Body of pancreas (tissue), 4 donors: ENCODE data around the gene XPR1. TPM values are rescaled to one million over a fixed set of nuclear protein-coding genes. Genes with fewer than 3 reads are reported as not detected.

Experiments used
- ATAC-seq: fragments of 150-250 bp; one replicate; pipeline ENCODE4 v1.9.1; 2016
- DNase-seq, 4 donors: peaks; one replicate each; pipeline ENCODE4 v3.0.0-alpha.2; 2019
- H3K27ac ChIP-seq, 4 donors: fragments of 200-600 bp; sonication (generic); 1 replicate in 3 of 4; 2 replicates in 1 of 4; pipeline versions ENCODE4 v1.5.1 to v1.6.1; 2016 to 2019; ENCODE audit warnings: mild to moderate bottlenecking in 1 of 4, mixed read lengths in 1 of 4, moderate library complexity in 1 of 4
- H3K27me3 ChIP-seq, 2 donors: fragments of 200-600 bp; sonication (generic); one replicate each; pipeline ENCODE4 v1.6.0; 2016; ENCODE audit warnings: mild to moderate bottlenecking in 1 of 2
- H3K36me3 ChIP-seq, 2 donors: fragments of 200-600 bp; sonication (generic); replicated peaks in 1 of 2; 2 replicates each; pipeline ENCODE4 v1.5.1; 2016; ENCODE audit warnings: low read depth in 2 of 2; ENCODE audit not compliant: insufficient read depth in 1 of 2
- H3K4me1 ChIP-seq: fragments of 200-600 bp; sonication (generic); one replicate; pipeline ENCODE4 v1.6.0; 2016
- H3K4me3 ChIP-seq, 2 donors: fragments of 200-600 bp; sonication (generic); 1 replicate in 1 of 2; 2 replicates in 1 of 2; pipeline ENCODE4 v1.5.1; 2016 to 2019
- H3K9me3 ChIP-seq, 3 donors: fragments of 200-600 bp; sonication (generic); 1 replicate in 2 of 3; 2 replicates in 1 of 3; pipeline ENCODE4 v1.5.1; 2016
- CTCF ChIP-seq, 7 experiments: fragments of 450-650 bp in 4 of 7; fragments of 200-600 bp in 3 of 7; sonication (generic) in 3 of 7; IDR thresholded peaks; one replicate each; pipeline ENCODE4 v1.5.1; 2016 to 2019; ENCODE audit warnings: antibody characterized with exemption in 7 of 7
- POLR2A ChIP-seq, 3 donors: fragments of 450-650 bp; IDR thresholded peaks; one replicate each; pipeline ENCODE4 v1.6.1; 2016; ENCODE audit warnings: antibody characterized with exemption in 3 of 3, mild to moderate bottlenecking in 2 of 3
- WGBS, 2 donors: methylation state at CpG; one replicate each; pipeline ENCODE4 v1.1.5; 2017; 5-methylcytosine and 5-hydroxymethylcytosine counted together
- intact Hi-C: fragments of 100-400 bp; cut with DNase I; formaldehyde crosslinking; loops from one replicate; pipeline ENCODE4 v1.15.1; 2023
- total RNA-seq, 2 donors: library from RNA; depleted of rRNA; stranded (reverse); fragments of >200 nt; gene quantifications; one replicate each; pipeline ENCODE4 v1.1.0, GENCODE V29; 2016

The XPR1 gene
- total RNA-seq, 2 donors from 2014 or later, result 11.5 to 13.0 TPM

DNA sequence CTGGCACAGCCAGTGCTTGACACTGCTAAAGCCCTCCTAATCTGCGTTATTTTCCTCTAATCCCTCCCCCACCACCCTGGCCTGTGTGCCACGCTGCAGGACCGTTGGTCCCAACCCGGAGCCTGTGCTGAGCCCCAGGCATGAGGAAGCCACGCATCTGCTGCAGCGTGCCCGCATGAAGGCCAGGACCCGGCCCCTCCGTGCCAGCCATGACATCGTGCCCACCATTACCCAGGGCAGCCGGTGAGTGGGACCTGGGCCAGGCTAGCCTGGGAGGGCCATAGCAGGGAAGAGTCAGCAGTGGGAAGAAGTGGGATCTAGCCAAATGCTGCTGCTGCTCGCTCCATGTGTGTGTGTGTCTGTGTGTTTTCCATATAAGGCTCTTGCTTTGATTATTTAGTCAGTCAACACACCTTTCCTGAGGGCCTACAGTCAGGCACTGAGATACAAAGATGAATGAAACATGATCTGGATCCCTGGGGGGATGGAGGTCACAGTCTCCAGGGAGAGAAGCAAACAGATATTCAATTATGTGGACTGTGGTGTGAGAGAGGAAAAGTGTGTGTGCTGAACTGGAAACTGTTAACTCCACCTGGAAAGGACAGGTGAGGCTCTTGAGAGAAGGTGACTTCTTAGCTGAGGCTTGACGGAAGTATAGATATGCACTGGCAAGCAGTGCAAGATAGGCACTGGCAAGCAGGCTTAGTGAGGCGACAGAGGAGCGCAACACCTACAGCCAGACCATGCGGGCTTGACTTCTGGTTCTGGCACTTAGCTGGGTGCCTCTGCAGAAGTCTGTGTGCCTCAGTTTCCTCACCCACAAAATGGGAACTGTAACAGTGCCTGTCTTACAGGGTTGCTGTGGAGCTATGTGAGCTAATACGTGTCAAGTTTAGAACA lies 296.8 kb downstream of the XPR1 start:
- intact Hi-C loops, result no loop called here
- Histone ChIP-seq H3K4me1 (peaks cover 21% of the 10 kb centered on the region), H3K36me3 (no peaks in the 10 kb centered on the region), H3K4me3 (no peak overlapping the region), H3K9me3 (no peaks in the 10 kb centered on the region), H3K27me3 (no peaks in the 10 kb centered on the region), H3K27ac (no peak overlapping the region)
- ATAC-seq, result no peak
- TF ChIP-seq POLR2A (IDR thresholded peaks at IDR 0.05), result no peak
- TF ChIP-seq CTCF (IDR thresholded peaks at IDR 0.05), result no peak
- 69 to 85% methylated on average over 7 to 17 of the region's 17 CpGs for WGBS, 2 donors
- no peak for DNase-seq

GRCh38 chr1:180929389-180929788 lies 297.6 kb downstream of the XPR1 start:
- intact Hi-C loops, result no loop called here
- H3K4me3 ChIP-seq, result no peak overlapping the region
- H3K36me3 ChIP-seq, result no peaks in the 10 kb centered on the region
- H3K27ac ChIP-seq, result no peak overlapping the region
- DNase-seq, result no peak
- no peak for ATAC-seq
- peaks cover 21% of the 10 kb centered on the region for H3K4me1 ChIP-seq
- no peaks in the 10 kb centered on the region for H3K9me3 ChIP-seq
- WGBS, 2 donors, result 67 to 77% methylated on average over 3 of the region's 3 CpGs
- no peaks in the 10 kb centered on the region for H3K27me3 ChIP-seq
- TF ChIP-seq CTCF (IDR thresholded peaks at IDR 0.05) (no peak), POLR2A (IDR thresholded peaks at IDR 0.05) (no peak)

- no peaks in the 10 kb centered on the region for H3K36me3 ChIP-seq
- no peaks in the 10 kb centered on the region for H3K27me3 ChIP-seq
- ATAC-seq, result no peak
- no peak overlapping the region for H3K4me3 ChIP-seq
- no peak for TF ChIP-seq CTCF (IDR thresholded peaks at IDR 0.05)
- TF ChIP-seq POLR2A (IDR thresholded peaks at IDR 0.05), result no peak
- no peaks in the 10 kb centered on the region for H3K9me3 ChIP-seq
- H3K4me1 ChIP-seq, result peaks cover 18% of the 10 kb centered on the region
- intact Hi-C loops, result no loop called here
- WGBS, 2 donors, result 83% methylated on average over 4 to 5 of the region's 5 CpGs
- no peak for DNase-seq
- no peak overlapping the region for H3K27ac ChIP-seq
Observed at GRCh38 chr1:180930687-180931086, 298.9 kb downstream of the XPR1 start.

DNA sequence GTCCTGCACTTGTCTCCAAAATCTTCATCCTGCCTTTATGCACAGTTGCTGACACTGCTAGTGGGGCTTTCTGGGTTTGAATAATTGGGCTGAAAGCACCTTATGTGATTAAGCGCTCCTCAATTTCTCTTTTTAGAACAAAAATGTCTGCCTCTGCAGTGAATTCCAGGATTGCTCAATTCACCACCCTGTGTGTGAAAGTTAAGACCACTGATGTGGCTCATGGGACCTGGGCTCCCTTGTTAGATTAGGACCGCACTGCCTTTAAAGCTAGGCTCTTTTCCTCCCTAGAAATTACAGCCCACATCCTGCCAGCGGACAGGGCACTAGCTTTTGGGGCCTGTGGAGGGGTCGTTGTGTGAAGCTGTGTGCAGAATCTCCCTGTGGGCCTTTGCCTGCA lies 299.7 kb downstream of the XPR1 start:
- Histone ChIP-seq H3K36me3 (no peaks in the 10 kb centered on the region), H3K9me3 (no peaks in the 10 kb centered on the region), H3K4me1 (peaks cover 9% of the 10 kb centered on the region), H3K27ac (no peak overlapping the region), H3K27me3 (no peaks in the 10 kb centered on the region), H3K4me3 (no peak overlapping the region)
- ATAC-seq (no peak), DNase-seq (no peak)
- 83% methylated on average over 4 of the region's 4 CpGs for WGBS, 2 donors
- TF ChIP-seq CTCF (IDR thresholded peaks at IDR 0.05), result no peak
- no peak for TF ChIP-seq POLR2A (IDR thresholded peaks at IDR 0.05)
- intact Hi-C loops, result no loop called here

DNA sequence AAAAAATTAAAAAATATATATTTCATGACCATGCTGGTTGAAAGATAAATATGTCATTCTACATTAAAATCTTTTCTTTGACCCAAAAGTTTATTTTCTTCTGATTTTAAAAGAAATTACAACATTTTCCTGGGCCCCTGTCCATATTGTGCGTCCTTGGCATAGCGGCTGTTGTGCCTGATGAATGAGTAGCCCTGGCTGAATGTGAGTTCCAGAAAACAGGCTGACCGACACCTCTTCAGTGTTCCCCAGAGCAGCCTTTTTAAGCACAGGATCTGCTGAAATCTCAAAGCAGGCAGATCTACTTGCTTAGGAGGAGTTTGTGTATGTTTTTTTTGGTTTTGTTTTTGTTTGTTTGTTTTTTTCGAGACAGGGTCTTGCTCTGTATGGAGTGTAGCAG lies 300.6 kb downstream of the XPR1 start:
- Histone ChIP-seq H3K4me1 (peaks cover under 1% of the 10 kb centered on the region), H3K4me3 (no peak overlapping the region), H3K9me3 (no peaks in the 10 kb centered on the region), H3K36me3 (no peaks in the 10 kb centered on the region), H3K27ac (no peak overlapping the region), H3K27me3 (no peaks in the 10 kb centered on the region)
- ATAC-seq (no peak), DNase-seq (no peak)
- 82 to 88% methylated on average over 4 of the region's 4 CpGs for WGBS, 2 donors
- intact Hi-C loops, result no loop called here
- no peak for TF ChIP-seq CTCF (IDR thresholded peaks at IDR 0.05)
- TF ChIP-seq POLR2A (IDR thresholded peaks at IDR 0.05), result no peak
